Fibroblast of lung (primary cell): ENCODE results near the gene DISP2. TPM values are rescaled to one million over a fixed set of nuclear protein-coding genes. Genes with fewer than 3 reads are reported as not detected.

ENCODE experiments used
- DNase-seq, 2 donors: peaks; one replicate each; pipeline versions ENCODE4 v3.0.0 to v3.0.0-alpha.2; 2010; ENCODE audit warnings: low read depth in 2 of 2
- H2AFZ ChIP-seq: 2 replicates; pipeline ENCODE4 v1.5.1; 2012; ENCODE audit warnings: low read length, control low read depth, inconsistent platforms
- H3K27ac ChIP-seq: 2 replicates; pipeline ENCODE4 v1.5.1; 2011; ENCODE audit warnings: low read length, control low read depth; ENCODE audit not compliant: insufficient read depth
- H3K27me3 ChIP-seq: 2 replicates; pipeline ENCODE4 v1.5.1; 2011; ENCODE audit warnings: mild to moderate bottlenecking, low read length; ENCODE audit not compliant: control insufficient read depth, insufficient read depth
- H3K36me3 ChIP-seq: 2 replicates; pipeline ENCODE4 v1.5.1; 2011; ENCODE audit warnings: low read length; ENCODE audit not compliant: control insufficient read depth, insufficient read depth
- H3K4me1 ChIP-seq: 2 replicates; pipeline ENCODE4 v1.5.1; 2011; ENCODE audit warnings: low read length; ENCODE audit not compliant: control insufficient read depth, insufficient read depth; ENCODE audit errors: extremely low read depth
- H3K4me2 ChIP-seq: 2 replicates; pipeline ENCODE4 v1.5.1; 2011; ENCODE audit warnings: low read length, control low read depth; ENCODE audit not compliant: insufficient read depth; ENCODE audit errors: extremely low read depth
- H3K4me3 ChIP-seq, 4 experiments: fragments of 200-600 bp in 1 of 4; sonication (generic) in 1 of 4; replicated peaks in 1 of 4; 2 replicates each; pipeline ENCODE4 v1.5.1; 2011 to 2016; ENCODE audit warnings: low read length in 4 of 4, low read depth in 3 of 4, mild to moderate bottlenecking in 3 of 4, control low read depth in 2 of 4, inconsistent platforms in 1 of 4, mixed read lengths in 1 of 4; ENCODE audit not compliant: insufficient read depth in 1 of 4; ENCODE audit errors: control extremely low read depth in 1 of 4
- H3K79me2 ChIP-seq: 2 replicates; pipeline ENCODE4 v1.5.1; 2012; ENCODE audit warnings: mild to moderate bottlenecking, low read length, inconsistent platforms; ENCODE audit not compliant: control insufficient read depth, insufficient read depth
- H3K9ac ChIP-seq: 2 replicates; pipeline ENCODE4 v1.5.1; 2011; ENCODE audit warnings: mild to moderate bottlenecking, low read length, control low read depth; ENCODE audit not compliant: insufficient read depth
- H3K9me3 ChIP-seq: 2 replicates; pipeline ENCODE4 v1.5.1; 2012; ENCODE audit warnings: low read depth, low read length; ENCODE audit not compliant: control insufficient read depth, insufficient read depth
- H4K20me1 ChIP-seq: 2 replicates; pipeline ENCODE4 v1.5.1; 2011; ENCODE audit warnings: low read length; ENCODE audit not compliant: control insufficient read depth, insufficient read depth; ENCODE audit errors: extremely low read depth
- EZH2 ChIP-seq: IDR thresholded peaks from 2 replicates; pipeline ENCODE4 v1.5.1; 2012; ENCODE audit warnings: low read length, control low read depth, mild to moderate bottlenecking; ENCODE audit errors: missing control alignments
- polyA plus RNA-seq, 2 donors: library from polyadenylated mRNA; depleted of rRNA in 1 of 2; stranded (reverse) in 1 of 2; unstranded in 1 of 2; fragments of >200 nt; gene quantifications; 2 replicates each; pipeline ENCODE4 v1.2.1, GENCODE V29; 2011 to 2012; ENCODE audit warnings: missing spikeins in 1 of 2
- total RNA-seq: library from RNA; depleted of rRNA; stranded (reverse); fragments of >200 nt; gene quantifications from 2 replicates; pipeline ENCODE4 v1.2.1, GENCODE V29; 2014
- TF ChIP-seq, protein P1 (sequence below), 2 donors: IDR thresholded peaks in 1 of 2; conservative IDR thresholded peaks in 1 of 2; 1 replicate in 1 of 2; 2 replicates in 1 of 2; pipeline ENCODE4 v1.5.1; 2011 to 2012; ENCODE audit warnings: low read length in 2 of 2, control low read depth in 1 of 2, inconsistent platforms in 1 of 2, low read depth in 1 of 2, mild to moderate bottlenecking in 1 of 2

The DISP2 gene
- total and polyA plus RNA-seq, 2 donors (not counting 1 experiment from before 2014, with no cell fraction given) = under 0.01 to 0.11 TPM

DNA sequence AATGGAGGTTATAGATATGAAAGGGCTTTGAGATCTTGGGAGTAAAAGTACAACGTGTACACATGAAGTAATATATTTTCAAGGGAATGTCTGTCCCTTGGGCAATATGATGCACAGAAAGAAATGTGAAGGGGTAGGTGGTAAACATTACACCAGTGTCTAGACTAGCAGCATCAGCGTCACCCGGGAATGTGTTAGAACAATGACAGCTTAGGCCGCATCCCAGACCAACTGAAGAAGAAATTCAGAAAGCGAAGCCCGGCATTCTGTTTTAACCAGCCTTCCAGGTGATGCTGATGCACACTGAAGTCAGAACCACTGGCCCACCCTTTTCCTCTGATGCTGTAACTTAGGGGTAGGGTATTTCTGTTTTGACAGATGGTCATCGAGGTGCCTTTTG lies 28.2 kb upstream of the DISP2 start:
- no peak overlapping the region for H3K4me2 ChIP-seq
- H3K4me1 ChIP-seq = peaks cover 12% of the 10 kb centered on the region
- H3K27ac ChIP-seq = no peak overlapping the region
- peaks cover 2% of the 10 kb centered on the region for H3K79me2 ChIP-seq
- no peaks in the 10 kb centered on the region for H4K20me1 ChIP-seq
- H2AFZ ChIP-seq = no peak overlapping the region
- peaks cover 3% of the 10 kb centered on the region for H3K36me3 ChIP-seq
- no peak overlapping the region for H3K9ac ChIP-seq
- H3K9me3 ChIP-seq = no peaks in the 10 kb centered on the region
- TF ChIP-seq EZH2 = no peak
- TF ChIP-seq, protein P1, sequence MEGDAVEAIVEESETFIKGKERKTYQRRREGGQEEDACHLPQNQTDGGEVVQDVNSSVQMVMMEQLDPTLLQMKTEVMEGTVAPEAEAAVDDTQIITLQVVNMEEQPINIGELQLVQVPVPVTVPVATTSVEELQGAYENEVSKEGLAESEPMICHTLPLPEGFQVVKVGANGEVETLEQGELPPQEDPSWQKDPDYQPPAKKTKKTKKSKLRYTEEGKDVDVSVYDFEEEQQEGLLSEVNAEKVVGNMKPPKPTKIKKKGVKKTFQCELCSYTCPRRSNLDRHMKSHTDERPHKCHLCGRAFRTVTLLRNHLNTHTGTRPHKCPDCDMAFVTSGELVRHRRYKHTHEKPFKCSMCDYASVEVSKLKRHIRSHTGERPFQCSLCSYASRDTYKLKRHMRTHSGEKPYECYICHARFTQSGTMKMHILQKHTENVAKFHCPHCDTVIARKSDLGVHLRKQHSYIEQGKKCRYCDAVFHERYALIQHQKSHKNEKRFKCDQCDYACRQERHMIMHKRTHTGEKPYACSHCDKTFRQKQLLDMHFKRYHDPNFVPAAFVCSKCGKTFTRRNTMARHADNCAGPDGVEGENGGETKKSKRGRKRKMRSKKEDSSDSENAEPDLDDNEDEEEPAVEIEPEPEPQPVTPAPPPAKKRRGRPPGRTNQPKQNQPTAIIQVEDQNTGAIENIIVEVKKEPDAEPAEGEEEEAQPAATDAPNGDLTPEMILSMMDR (conservative IDR thresholded peaks at IDR 0.05 in 1 of 2, IDR thresholded peaks at IDR 0.05 in 1 of 2; ENCODE audit: low read depth in 1 of 2, low read length in 2 of 2) = no peak
- no peak overlapping the region for H3K4me3 ChIP-seq
- no peak for DNase-seq
- no peaks in the 10 kb centered on the region for H3K27me3 ChIP-seq

DNA sequence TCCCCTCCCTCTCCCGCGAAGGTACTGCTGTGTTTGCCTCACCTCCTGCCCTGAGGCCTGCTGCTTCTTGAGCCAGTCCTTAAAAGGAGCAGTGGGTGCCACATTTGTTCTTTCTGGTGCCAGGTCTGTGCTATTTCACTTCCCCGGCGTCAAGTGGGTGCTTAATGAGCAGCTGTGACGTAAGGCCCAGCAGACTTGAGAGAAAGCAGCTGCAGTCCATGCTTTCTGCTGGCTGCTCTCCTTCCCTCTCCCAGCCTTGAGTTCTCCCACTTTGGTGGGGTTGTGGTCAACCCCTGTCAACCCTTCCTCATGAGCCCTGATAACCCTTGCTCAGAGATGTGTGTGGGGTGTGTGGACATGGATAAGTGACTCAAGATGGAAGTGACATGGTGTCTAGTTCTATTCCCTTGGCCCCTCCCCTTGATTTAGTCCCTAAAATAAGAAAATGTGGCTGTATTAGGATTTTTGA lies 27.6 kb upstream of the DISP2 start:
- Histone ChIP-seq H4K20me1 (no peaks in the 10 kb centered on the region), H3K4me3 (no peak overlapping the region), H3K27me3 (no peaks in the 10 kb centered on the region), H3K9ac (no peak overlapping the region), H3K27ac (no peak overlapping the region), H3K4me1 (peaks cover 8% of the 10 kb centered on the region), H3K79me2 (no peaks in the 10 kb centered on the region), H3K9me3 (no peaks in the 10 kb centered on the region), H2AFZ (no peak overlapping the region), H3K4me2 (no peak overlapping the region), H3K36me3 (peaks cover 9% of the 10 kb centered on the region)
- DNase-seq = peak; percentile 63 to 90
- no peak for TF ChIP-seq EZH2
- TF ChIP-seq, protein P1 (conservative IDR thresholded peaks at IDR 0.05 in 1 of 2, IDR thresholded peaks at IDR 0.05 in 1 of 2; ENCODE audit: low read depth in 1 of 2, low read length in 2 of 2) = no peak

DNA sequence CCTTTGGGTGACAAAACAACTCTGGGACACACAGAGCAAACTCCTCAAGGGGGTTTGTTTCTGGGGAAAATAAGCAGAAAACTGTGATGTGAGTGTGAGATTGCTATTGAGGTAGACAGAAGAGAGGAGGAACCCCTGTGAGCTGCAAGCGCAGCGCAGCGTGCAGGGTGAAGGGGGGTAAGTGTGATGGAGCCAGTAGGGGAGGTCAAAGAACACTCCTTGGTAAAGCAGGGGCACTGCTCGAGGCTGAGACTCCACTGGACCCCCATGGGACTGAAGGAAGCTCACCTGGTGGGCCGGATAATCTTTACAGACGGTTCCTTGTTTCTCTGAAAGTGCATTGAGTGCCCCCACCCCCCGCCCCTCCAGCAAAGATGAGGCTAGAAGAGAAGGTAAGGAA lies 27.0 kb upstream of the DISP2 start:
- peaks cover 14% of the 10 kb centered on the region for H3K36me3 ChIP-seq
- no peaks in the 10 kb centered on the region for H3K27me3 ChIP-seq
- H3K4me2 ChIP-seq = no peak overlapping the region
- no peaks in the 10 kb centered on the region for H3K9me3 ChIP-seq
- H3K9ac ChIP-seq = no peak overlapping the region
- no peak overlapping the region for H3K4me3 ChIP-seq
- TF ChIP-seq EZH2 = no peak
- TF ChIP-seq, protein P1 (conservative IDR thresholded peaks at IDR 0.05 in 1 of 2, IDR thresholded peaks at IDR 0.05 in 1 of 2; ENCODE audit: low read depth in 1 of 2, low read length in 2 of 2) = no peak
- no peaks in the 10 kb centered on the region for H4K20me1 ChIP-seq
- no peak overlapping the region for H3K27ac ChIP-seq
- H3K79me2 ChIP-seq = no peaks in the 10 kb centered on the region
- H2AFZ ChIP-seq = no peak overlapping the region
- no peak for DNase-seq
- peaks cover 8% of the 10 kb centered on the region for H3K4me1 ChIP-seq
